ENCODE results near the gene DNAH3. TPM values are rescaled to one million over a fixed set of nuclear protein-coding genes. Genes with fewer than 3 reads are reported as not detected.

DNAH3 gene
- total RNA-seq, 1 experiment from 2014 or later, result 0.24 TPM

GRCh38 chr16:21088143-21088542 lies 62.5 kb downstream of the DNAH3 start:
- no CpG with 5 or more reads among the region's 3 CpGs for WGBS (ENCODE audit: extremely low coverage, insufficient read length, low lambda C conversion rate)

More at GRCh38 chr16:21088143-21088542, 62.5 kb downstream of the DNAH3 start:
- Histone ChIP-seq H3K4me1 (ENCODE audit: insufficient read depth, low read length) (no peaks in the 10 kb centered on the region), H3K9ac (ENCODE audit: extremely low read depth, insufficient read length, low read length) (no peak overlapping the region), H4K8ac (replicated peaks; ENCODE audit: insufficient read length, low read depth, low read length) (no peak overlapping the region), H3K23ac (ENCODE audit: insufficient read length, low read depth, low read length) (no peak overlapping the region), H2BK20ac (ENCODE audit: low read depth, low read length, poor library complexity, severe bottlenecking) (no peak overlapping the region), H3K56ac (ENCODE audit: insufficient read length, low read depth, low read length) (no peak overlapping the region), H2AK5ac (ENCODE audit: insufficient read length, low read length) (no peak overlapping the region), H2BK5ac (ENCODE audit: insufficient read length, low read length) (no peak overlapping the region), H2AFZ (ENCODE audit: low read length) (no peak overlapping the region), H3T11ph (ENCODE audit: low read length) (no peak overlapping the region), H3K23me2 (ENCODE audit: insufficient read length, low read depth, low read length, poor library complexity, severe bottlenecking) (no peaks in the 10 kb centered on the region), H3K79me2 (ENCODE audit: insufficient read depth, low read length) (no peaks in the 10 kb centered on the region), H3K79me1 (ENCODE audit: insufficient read depth, low read depth, low read length, poor library complexity, severe bottlenecking) (no peaks in the 10 kb centered on the region), H3K27ac (ENCODE audit: insufficient read length, low read depth, low read length) (no peak overlapping the region), H2BK12ac (ENCODE audit: insufficient read length, low read depth, low read length) (no peak overlapping the region), H3K18ac (ENCODE audit: insufficient read length, low read depth, low read length) (no peak overlapping the region), H4K20me1 (ENCODE audit: control insufficient read depth, insufficient read depth, insufficient read length) (no peaks in the 10 kb centered on the region), H3K14ac (ENCODE audit: insufficient read depth, low read length) (no peak overlapping the region), H3K4ac (ENCODE audit: low read depth, low read length) (no peak overlapping the region), H4K5ac (ENCODE audit: insufficient read length, low read depth, low read length) (no peak overlapping the region), H3K27me3 (ENCODE audit: insufficient read depth, low read length) (no peaks in the 10 kb centered on the region), H2BK120ac (ENCODE audit: low read depth, low read length, poor library complexity, severe bottlenecking) (no peak overlapping the region), H2BK15ac (ENCODE audit: low read depth, low read length) (no peak overlapping the region), H3K4me2 (ENCODE audit: insufficient read depth, insufficient read length, low read length) (no peak overlapping the region), H3K9me3 (ENCODE audit: control insufficient read depth, low read depth, low read length) (no peaks in the 10 kb centered on the region), H4K91ac (ENCODE audit: insufficient read length, low read depth, low read length) (no peak overlapping the region)
- no peaks in the 10 kb centered on the region; a peak in 1 of 7 replicates for H3K36me3 Mint-ChIP-seq (ENCODE audit: insufficient read depth in 1 of 3, low read depth in 3 of 3)
- H3K27me3 Mint-ChIP-seq (ENCODE audit: low read depth), result no peaks in the 10 kb centered on the region; the same call in none of the 2 replicates
- no peak overlapping the region for H3K4me3 Mint-ChIP-seq
- H3K9me3 Mint-ChIP-seq, result peaks cover 0 to 3% of the 10 kb centered on the region in 2 experiments; a peak in 2 of 5 replicates
- DNase-seq, result no peak
- no peak overlapping the region for H3K27ac Mint-ChIP-seq
- TF ChIP-seq, protein P1, sequence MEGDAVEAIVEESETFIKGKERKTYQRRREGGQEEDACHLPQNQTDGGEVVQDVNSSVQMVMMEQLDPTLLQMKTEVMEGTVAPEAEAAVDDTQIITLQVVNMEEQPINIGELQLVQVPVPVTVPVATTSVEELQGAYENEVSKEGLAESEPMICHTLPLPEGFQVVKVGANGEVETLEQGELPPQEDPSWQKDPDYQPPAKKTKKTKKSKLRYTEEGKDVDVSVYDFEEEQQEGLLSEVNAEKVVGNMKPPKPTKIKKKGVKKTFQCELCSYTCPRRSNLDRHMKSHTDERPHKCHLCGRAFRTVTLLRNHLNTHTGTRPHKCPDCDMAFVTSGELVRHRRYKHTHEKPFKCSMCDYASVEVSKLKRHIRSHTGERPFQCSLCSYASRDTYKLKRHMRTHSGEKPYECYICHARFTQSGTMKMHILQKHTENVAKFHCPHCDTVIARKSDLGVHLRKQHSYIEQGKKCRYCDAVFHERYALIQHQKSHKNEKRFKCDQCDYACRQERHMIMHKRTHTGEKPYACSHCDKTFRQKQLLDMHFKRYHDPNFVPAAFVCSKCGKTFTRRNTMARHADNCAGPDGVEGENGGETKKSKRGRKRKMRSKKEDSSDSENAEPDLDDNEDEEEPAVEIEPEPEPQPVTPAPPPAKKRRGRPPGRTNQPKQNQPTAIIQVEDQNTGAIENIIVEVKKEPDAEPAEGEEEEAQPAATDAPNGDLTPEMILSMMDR (conservative IDR thresholded peaks at IDR 0.05), result no peak
- peaks cover 6 to 10% of the 10 kb centered on the region in 2 experiments; a peak in 2 of 4 replicates for H3K4me1 Mint-ChIP-seq

Data from H9 (cell line).